ENCODE data around the gene PSMA6. TPM values are rescaled to one million over a fixed set of nuclear protein-coding genes. Genes with fewer than 3 reads are reported as not detected.
"Not testable (repeated sequence)": the region's sequence is repeated elsewhere in the genome, so short reads cannot be mapped to it uniquely, and the experiment has no call there.

The PSMA6 gene
- 277 and 309 TPM in 2 replicates for total RNA-seq (2012; rRNA removed)

DNA sequence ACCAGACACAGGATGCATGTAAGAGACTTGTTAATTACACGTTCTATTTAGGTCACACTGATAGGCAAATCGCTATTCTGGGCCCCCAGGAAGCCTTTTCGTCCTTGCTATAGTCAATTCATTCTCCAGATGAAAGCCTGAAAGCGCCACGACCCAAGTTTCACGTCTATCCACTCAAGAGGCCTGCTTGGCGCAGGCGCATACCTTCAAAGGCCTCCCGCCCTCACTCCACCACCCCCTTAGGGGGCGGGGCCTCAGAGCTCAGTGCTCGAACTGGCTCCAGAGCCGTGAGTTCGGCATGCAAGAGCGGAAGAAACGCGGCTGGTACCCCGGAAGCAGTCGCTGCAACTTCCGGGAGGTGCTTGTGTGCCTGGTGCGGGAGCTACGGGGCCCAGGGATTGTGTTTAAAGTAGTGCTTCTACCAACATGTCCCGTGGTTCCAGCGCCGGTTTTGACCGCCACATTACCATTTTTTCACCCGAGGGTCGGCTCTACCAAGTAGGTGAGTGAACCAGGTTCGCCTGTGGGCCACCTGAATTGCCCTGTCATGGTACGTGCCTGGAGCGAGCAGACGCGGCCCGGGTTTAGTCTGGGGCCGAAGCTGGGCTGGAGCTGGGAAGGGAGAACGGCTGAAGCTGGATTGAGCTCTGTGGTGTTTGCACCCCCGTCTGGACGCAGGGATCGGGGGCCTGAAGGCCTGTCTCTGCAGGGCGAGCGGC is at the start of gene PSMA6:
Gene PSMA6 (plus strand): TSS at position 332 of the 719 bp plus-strand sequence. CDS start 95 bp downstream, at position 427.
- Histone ChIP-seq H3K4me3 (ENCODE audit: low read length) (peak within 1 kb of the TSS; percentile 91), H3K27me3 (ENCODE audit: control insufficient read depth, insufficient read depth, low read length) (no peaks in the 10 kb centered on the region), H3K4me1 (ENCODE audit: control insufficient read depth, insufficient read depth, low read length) (peaks cover 9% of the 10 kb centered on the region), H3K4me2 (ENCODE audit: low read length) (peak within 1 kb of the TSS; percentile 97), H3K9ac (ENCODE audit: low read depth, low read length) (peak within 1 kb of the TSS; percentile 97), H3K36me3 (ENCODE audit: insufficient read depth, low read length) (peaks cover 6% of the 10 kb centered on the region), H3K9me3 (replicated peaks; ENCODE audit: low read length) (no peaks in the 10 kb centered on the region)

DNA sequence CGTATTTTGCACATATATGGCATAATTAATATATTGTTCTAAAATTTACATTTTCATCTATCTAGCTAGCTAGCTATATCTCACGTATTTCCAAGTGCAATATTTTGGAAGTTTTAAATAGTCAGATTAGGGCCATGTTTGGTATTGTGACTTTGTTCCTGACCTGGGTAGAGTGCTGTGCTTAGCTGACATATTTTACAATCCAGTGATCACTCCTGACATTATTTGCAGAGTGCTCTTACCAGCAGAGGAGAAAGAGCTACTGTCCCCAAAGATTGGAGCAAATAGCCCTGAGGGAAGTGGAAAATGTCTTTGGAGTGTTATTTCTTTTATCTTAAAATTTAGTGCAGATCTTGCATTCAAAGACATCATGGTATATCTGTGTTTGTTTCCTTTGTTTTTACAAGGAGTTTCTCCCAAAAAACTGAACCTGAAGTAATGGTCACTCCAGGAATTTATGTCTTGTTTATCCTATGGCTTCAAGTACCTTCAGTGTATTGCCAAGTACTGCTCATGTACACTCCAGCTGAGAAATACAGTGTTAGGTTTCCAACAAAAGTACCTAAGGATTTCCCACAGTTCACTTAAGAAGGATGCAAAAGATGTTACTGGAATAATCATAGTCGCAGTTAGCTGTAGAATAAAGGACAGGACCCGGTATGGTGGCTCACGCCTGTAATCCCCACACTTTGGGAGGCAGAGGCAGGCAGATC is 49.4 kb upstream of the PSMA6 start:
- Histone ChIP-seq H3K9ac (ENCODE audit: low read depth, low read length) (no peak overlapping the region), H3K36me3 (ENCODE audit: insufficient read depth, low read length) (no peaks in the 10 kb centered on the region)

DNA sequence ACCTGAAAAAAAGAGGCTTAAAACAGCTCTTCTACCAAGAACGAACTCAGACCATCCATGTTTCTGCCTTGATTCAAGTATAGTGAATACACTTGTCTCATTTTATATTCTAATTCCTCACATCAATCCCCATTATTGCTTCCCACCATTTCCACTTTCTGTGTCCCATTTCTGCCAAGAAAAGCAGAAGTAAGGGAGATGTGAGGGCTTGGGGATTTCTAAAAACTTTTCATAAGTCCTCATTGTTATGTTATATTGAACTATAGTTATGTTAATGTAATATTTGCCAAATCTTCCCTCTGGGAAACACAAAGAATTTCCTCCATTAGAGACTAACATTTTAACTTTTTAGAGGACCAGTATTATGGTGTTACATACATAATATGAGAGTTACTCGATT is 48.2 kb upstream of the PSMA6 start:
- H3K27me3 ChIP-seq (ENCODE audit: control insufficient read depth, insufficient read depth, low read length): no peaks in the 10 kb centered on the region
- H3K36me3 ChIP-seq (ENCODE audit: insufficient read depth, low read length): no peaks in the 10 kb centered on the region
- H3K4me3 ChIP-seq (ENCODE audit: low read length): no peak overlapping the region
- H3K9ac ChIP-seq (ENCODE audit: low read depth, low read length): no peak overlapping the region
- H3K4me2 ChIP-seq (ENCODE audit: low read length): no peak overlapping the region
- H3K4me1 ChIP-seq (ENCODE audit: control insufficient read depth, insufficient read depth, low read length): no peaks in the 10 kb centered on the region
- no peaks in the 10 kb centered on the region for H3K9me3 ChIP-seq (replicated peaks; ENCODE audit: low read length)

More for the DNA sequence above, 49.4 kb upstream of the PSMA6 start:
- Histone ChIP-seq H3K4me3 (ENCODE audit: low read length) (no peak overlapping the region), H3K4me2 (ENCODE audit: low read length) (no peak overlapping the region), H3K27me3 (ENCODE audit: control insufficient read depth, insufficient read depth, low read length) (no peaks in the 10 kb centered on the region), H3K4me1 (ENCODE audit: control insufficient read depth, insufficient read depth, low read length) (no peaks in the 10 kb centered on the region), H3K9me3 (replicated peaks; ENCODE audit: low read length) (no peaks in the 10 kb centered on the region)

DNA sequence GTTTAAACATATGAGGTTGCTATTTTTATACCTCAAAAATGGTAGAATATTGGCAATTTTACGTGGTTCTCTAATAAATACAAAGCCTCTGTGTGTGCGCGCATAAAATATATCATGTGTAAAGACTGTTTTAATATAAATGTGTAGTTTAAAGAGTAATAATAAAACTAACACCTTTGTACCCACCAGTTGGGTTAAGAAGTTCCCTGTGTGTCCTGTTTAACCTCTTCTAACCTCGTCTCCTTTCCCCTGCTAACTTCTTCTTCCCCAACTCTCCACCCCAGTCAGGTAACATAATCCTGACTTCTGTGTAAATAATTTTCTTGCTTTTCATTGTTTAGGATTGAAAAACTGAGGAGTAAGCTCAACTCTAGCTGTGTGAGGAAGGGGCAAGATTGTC is 47.6 kb upstream of the PSMA6 start:
- Histone ChIP-seq H3K9me3 (replicated peaks; ENCODE audit: low read length) (no peaks in the 10 kb centered on the region), H3K4me1 (ENCODE audit: control insufficient read depth, insufficient read depth, low read length) (no peaks in the 10 kb centered on the region), H3K27me3 (ENCODE audit: control insufficient read depth, insufficient read depth, low read length) (no peaks in the 10 kb centered on the region), H3K9ac (ENCODE audit: low read depth, low read length) (no peak overlapping the region), H3K4me3 (ENCODE audit: low read length) (no peak overlapping the region), H3K4me2 (ENCODE audit: low read length) (no peak overlapping the region), H3K36me3 (ENCODE audit: insufficient read depth, low read length) (no peaks in the 10 kb centered on the region)

DNA sequence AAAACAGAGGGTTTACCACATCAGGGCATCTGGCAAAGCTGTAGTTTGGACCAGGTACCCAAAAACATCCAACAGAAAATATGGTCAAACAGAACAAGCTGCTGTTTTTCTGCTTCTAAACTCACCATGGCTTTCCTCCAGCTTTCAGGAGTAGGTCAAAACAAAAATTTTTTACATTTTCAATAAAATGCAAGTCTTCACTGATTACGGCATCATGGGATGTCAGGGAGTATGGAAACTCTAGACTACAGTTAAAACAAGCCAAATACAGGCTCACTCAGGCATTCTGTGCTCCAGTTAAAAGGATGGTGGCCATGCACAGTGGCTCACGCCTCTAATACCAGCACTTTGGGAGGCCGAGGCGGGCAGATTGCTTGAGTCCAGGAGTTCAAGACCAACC is 47.1 kb upstream of the PSMA6 start:
- Histone ChIP-seq H3K4me1 (ENCODE audit: control insufficient read depth, insufficient read depth, low read length) (no peaks in the 10 kb centered on the region), H3K9me3 (replicated peaks; ENCODE audit: low read length) (no peaks in the 10 kb centered on the region), H3K9ac (ENCODE audit: low read depth, low read length) (no peak overlapping the region), H3K4me2 (ENCODE audit: low read length) (no peak overlapping the region), H3K27me3 (ENCODE audit: control insufficient read depth, insufficient read depth, low read length) (no peaks in the 10 kb centered on the region), H3K4me3 (ENCODE audit: low read length) (no peak overlapping the region), H3K36me3 (ENCODE audit: insufficient read depth, low read length) (no peaks in the 10 kb centered on the region)

DNA sequence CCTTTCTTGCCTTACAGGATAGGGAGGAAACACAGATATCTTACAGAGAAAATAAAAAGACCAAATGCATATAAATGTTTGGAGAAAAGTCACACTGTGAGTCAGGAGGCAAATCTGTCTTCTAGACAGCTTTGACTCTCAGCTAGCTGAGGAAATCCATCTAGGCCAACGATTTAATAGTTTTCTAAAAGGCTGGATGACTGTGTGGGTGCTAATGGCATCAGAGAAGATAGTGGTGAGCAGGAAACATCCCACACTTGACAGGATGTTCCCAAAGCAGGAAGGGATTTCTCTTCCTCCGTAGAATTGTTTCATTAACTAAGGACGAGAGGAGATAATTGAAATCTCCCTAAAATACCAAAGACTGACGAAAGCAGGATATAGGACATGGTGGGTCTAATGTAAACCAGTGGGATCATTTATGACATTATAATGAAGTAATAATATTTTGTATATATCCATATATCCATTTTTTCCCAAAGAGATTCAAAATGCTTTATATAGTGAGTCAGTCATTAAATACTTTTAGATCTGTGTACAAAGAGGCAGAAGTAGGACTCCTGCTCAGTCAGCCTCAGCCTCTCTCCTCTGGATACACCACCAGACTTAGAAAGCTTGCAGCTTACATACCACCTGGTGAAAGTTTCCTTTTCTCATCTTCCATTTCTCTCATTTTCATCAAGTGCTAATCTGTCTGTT is 44.3 kb upstream of the PSMA6 start:
- H3K27me3 ChIP-seq (ENCODE audit: control insufficient read depth, insufficient read depth, low read length): no peaks in the 10 kb centered on the region
- no peaks in the 10 kb centered on the region for H3K4me1 ChIP-seq (ENCODE audit: control insufficient read depth, insufficient read depth, low read length)
- H3K9ac ChIP-seq (ENCODE audit: low read depth, low read length): no peak overlapping the region
- H3K36me3 ChIP-seq (ENCODE audit: insufficient read depth, low read length): no peaks in the 10 kb centered on the region
- H3K9me3 ChIP-seq (replicated peaks; ENCODE audit: low read length): no peaks in the 10 kb centered on the region
- H3K4me3 ChIP-seq (ENCODE audit: low read length): no peak overlapping the region
- no peak overlapping the region for H3K4me2 ChIP-seq (ENCODE audit: low read length)

DNA sequence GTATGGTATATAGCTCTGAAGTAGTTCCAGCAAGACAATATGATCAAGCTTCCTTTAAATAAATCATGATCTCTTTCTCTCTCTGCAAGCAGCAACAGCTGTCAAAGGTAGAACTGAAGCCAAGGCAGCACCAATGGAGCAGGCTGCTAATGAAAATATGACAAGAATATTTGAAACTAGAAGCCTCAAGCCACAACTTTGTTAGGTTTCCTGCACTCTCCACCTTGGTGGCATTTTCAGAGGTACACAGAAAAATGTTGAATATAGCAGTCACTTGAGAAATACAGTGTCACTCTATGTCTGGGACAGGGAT is 43.8 kb upstream of the PSMA6 start:
- Histone ChIP-seq H3K36me3 (ENCODE audit: insufficient read depth, low read length) (no peaks in the 10 kb centered on the region), H3K4me3 (ENCODE audit: low read length) (no peak overlapping the region), H3K4me2 (ENCODE audit: low read length) (no peak overlapping the region), H3K27me3 (ENCODE audit: control insufficient read depth, insufficient read depth, low read length) (no peaks in the 10 kb centered on the region), H3K4me1 (ENCODE audit: control insufficient read depth, insufficient read depth, low read length) (no peaks in the 10 kb centered on the region), H3K9ac (ENCODE audit: low read depth, low read length) (no peak overlapping the region), H3K9me3 (replicated peaks; ENCODE audit: low read length) (no peaks in the 10 kb centered on the region)

DNA sequence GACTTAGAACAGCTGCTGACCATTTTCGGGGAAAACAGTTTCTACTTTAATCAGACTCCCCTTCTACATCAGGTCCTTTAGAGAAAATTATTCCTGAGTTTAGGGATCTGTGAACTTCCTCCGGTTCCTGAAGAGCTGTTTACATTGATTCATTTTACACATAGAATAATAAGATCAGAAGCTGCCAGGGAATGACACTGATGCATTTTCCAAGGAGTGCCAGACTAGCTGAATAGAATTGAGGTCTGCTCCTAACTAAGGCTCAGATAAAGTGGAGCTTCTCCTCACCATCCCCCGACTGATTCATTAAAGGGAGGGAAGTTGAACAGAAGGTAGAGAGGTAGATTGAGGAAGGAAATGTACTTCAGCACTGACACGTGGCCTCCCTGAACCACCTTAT is 41.9 kb upstream of the PSMA6 start:
- no peak overlapping the region for H3K4me3 ChIP-seq (ENCODE audit: low read length)
- no peaks in the 10 kb centered on the region for H3K27me3 ChIP-seq (ENCODE audit: control insufficient read depth, insufficient read depth, low read length)
- no peak overlapping the region for H3K9ac ChIP-seq (ENCODE audit: low read depth, low read length)
- H3K9me3 ChIP-seq (replicated peaks; ENCODE audit: low read length): no peaks in the 10 kb centered on the region
- no peaks in the 10 kb centered on the region for H3K36me3 ChIP-seq (ENCODE audit: insufficient read depth, low read length)
- no peak overlapping the region for H3K4me2 ChIP-seq (ENCODE audit: low read length)
- H3K4me1 ChIP-seq (ENCODE audit: control insufficient read depth, insufficient read depth, low read length): no peaks in the 10 kb centered on the region

DNA sequence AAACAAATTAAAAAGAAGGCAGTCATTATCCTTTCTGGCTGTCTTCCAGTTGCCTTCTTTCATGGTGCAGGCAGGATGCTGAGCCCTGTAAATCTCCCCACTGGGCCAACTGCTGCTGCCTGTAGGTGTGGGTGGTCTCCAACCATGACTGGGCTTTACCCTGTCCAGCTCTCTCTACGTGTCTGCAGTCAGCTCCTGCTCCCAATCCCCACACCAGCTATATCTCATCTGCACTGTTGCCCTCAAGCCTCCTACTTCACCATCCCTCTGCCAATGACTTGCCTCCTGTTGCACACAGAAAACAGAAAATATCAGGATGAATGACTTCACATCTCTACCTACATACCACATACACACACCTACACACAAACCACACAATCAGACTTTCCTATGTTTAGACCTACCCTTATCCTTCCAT is 39.7 kb upstream of the PSMA6 start:
- no peak overlapping the region for H3K4me3 ChIP-seq (ENCODE audit: low read length)
- H3K36me3 ChIP-seq (ENCODE audit: insufficient read depth, low read length): no peaks in the 10 kb centered on the region
- no peaks in the 10 kb centered on the region for H3K9me3 ChIP-seq (replicated peaks; ENCODE audit: low read length)
- no peaks in the 10 kb centered on the region for H3K4me1 ChIP-seq (ENCODE audit: control insufficient read depth, insufficient read depth, low read length)
- H3K9ac ChIP-seq (ENCODE audit: low read depth, low read length): no peak overlapping the region
- H3K27me3 ChIP-seq (ENCODE audit: control insufficient read depth, insufficient read depth, low read length): no peaks in the 10 kb centered on the region
- H3K4me2 ChIP-seq (ENCODE audit: low read length): no peak overlapping the region

DNA sequence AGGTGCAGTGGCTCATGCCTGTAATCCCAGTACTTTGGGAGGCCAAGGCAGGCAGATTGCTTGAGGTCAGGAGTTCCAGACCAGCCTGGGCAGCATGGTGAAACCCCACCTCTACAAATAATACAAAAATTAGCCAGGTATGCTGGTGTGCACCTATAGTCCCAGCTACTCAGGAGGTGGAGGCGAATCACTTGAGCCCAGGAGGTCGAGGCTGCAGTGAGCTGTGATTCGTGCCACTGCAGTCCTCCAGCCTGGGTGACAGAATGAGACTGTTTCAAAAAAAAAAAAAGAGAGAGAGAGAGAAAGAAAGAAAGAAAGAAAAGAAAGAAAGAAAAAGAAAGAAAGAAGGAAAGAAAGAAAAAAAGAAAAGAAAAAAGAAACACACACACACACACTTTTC is 39.1 kb upstream of the PSMA6 start:
- not testable (repeated sequence) for H3K4me3 ChIP-seq (ENCODE audit: low read length); H3K4me1 ChIP-seq (ENCODE audit: control insufficient read depth, insufficient read depth, low read length); H3K36me3 ChIP-seq (ENCODE audit: insufficient read depth, low read length); H3K27me3 ChIP-seq (ENCODE audit: control insufficient read depth, insufficient read depth, low read length); H3K9ac ChIP-seq (ENCODE audit: low read depth, low read length); H3K9me3 ChIP-seq (replicated peaks; ENCODE audit: low read length); H3K4me2 ChIP-seq (ENCODE audit: low read length)

DNA sequence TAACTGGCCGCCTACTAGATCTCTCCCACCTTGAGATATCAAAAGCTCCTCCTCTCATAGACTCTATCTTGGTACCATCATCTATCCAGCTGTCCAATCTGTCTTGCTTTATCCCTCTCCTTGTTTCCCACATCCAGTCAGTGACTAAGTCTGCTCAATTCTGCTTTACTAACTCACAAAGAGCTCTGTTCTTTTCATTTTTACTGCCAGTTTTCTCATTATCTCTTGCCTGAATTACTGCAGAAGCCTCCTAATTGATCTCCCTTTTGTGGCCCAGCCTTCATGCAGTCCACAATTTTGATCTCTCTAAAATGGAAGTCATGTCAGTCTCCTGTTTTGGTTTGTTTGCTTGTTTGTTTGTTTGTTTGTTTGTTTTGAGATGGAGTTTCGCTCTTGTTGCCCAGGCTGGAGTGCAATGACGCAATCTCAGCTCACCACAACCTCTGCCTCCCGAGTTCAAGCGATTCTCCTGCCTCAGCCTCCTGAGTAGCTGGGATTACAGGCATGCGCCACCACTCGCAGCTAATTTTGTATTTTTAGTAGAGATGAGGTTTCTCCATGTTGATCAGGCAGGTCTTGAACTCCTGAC is 38.1 kb upstream of the PSMA6 start:
- H3K27me3 ChIP-seq (ENCODE audit: control insufficient read depth, insufficient read depth, low read length); H3K9me3 ChIP-seq (replicated peaks; ENCODE audit: low read length); H3K36me3 ChIP-seq (ENCODE audit: insufficient read depth, low read length); H3K4me1 ChIP-seq (ENCODE audit: control insufficient read depth, insufficient read depth, low read length); H3K4me2 ChIP-seq (ENCODE audit: low read length); H3K4me3 ChIP-seq (ENCODE audit: low read length); H3K9ac ChIP-seq (ENCODE audit: low read depth, low read length): not testable (repeated sequence)
